Measurements from ENCODE around the gene LIMK2.

- TF ChIP-seq CTCF (conservative IDR thresholded peaks at IDR 0.05; ENCODE audit: low read depth, low read length) (0 out of 2 replicates have a peak, but pooled peaks have one; percentile 20), EZH2 (IDR thresholded peaks at IDR 0.05; ENCODE audit: borderline replicate concordance, low read depth, low read length, poor library complexity, severe bottlenecking) (no peak)
Observed at GRCh38 chr22:31199187-31199586, 12.9 kb upstream of the LIMK2 start.
